Inflammatory macrophage treated with lipopolysaccharide for 4 hours (primary cell): ENCODE measurements around the gene LTB.

Experiments
- DNase-seq: peaks from one replicate; pipeline ENCODE4 v3.0.0-alpha.2; 2020

LTB gene

DNA sequence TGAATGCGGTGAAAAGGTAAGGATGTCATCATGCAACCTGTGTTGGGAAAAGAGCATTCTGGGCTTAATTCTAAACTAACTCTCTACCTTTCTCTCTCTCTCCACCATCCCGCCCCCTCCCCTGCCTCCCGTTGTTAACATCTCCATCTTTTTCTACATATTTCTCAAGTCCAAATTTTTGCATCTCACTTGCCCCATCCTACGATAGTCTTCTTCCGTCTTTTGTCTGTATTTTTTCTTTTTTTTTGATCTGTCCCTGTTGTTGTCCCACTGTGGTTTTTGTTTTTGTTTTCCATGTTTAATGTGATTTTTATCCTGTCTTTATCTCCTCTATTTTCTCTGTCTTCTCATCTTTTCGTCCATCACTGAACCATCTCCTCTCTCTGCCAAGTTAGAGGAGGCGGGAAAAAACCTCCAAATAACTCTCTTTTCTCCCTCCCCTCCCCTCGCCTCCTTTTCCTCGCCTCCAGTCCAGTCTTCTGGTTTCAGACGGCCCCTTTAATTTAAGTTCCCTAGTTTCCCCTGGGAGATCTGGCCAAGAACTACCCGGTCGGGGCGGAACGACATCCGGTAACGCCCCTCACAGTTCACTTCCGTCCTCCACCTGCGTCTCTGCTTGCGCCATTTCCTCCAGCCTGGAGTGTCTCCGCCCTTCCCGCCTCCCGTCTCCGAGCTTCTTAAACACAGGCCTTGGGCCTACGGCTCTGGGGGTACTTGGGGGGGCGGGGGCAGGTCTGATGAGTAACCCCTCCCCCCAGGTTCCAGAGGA lies 35.1 kb downstream of the LTB start, which contains the start of gene NFKBIL1:
TSS of gene NFKBIL1 (plus strand) at position 651 of the 769 bp plus-strand sequence. CDS start at position 738, 87 bp downstream.
- DNase-seq: peak; percentile 98

DNA sequence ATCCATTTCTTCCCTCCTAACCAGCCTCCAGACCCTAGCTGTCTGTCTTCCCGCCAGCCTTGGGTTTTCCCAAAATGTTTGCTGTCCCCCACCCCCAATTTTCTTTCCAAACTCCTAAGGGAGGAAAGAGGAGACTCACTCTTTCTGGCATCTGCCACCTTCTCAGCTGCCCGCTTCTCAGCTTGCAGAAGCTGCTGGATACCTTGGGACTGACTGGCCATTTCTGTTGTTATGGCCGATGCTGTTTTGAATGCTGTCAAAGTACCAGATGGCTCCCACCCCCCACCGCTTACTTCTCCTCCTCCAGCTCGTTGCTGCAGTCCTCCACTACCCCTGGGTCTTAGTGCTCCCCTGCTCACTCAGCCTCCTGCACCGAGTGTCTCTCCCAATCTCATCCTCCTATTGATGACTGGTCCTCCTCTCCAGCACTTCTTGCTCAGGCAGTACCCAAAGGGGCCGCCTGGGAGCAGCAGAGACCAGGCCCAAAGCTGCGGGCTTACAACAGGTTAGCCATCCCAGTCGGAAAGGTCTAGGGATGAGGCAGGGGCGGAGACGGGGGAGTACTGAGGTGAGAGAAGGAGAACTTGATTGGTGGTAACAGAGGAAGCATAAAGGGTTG lies 35.8 kb downstream of the LTB start, which contains the start of gene ATP6V1G2:
TSS of gene ATP6V1G2 (minus strand) at position 270 of the 619 bp plus-strand sequence. CDS start at position 221, 49 bp downstream.
- peak; percentile 79 for DNase-seq

DNA sequence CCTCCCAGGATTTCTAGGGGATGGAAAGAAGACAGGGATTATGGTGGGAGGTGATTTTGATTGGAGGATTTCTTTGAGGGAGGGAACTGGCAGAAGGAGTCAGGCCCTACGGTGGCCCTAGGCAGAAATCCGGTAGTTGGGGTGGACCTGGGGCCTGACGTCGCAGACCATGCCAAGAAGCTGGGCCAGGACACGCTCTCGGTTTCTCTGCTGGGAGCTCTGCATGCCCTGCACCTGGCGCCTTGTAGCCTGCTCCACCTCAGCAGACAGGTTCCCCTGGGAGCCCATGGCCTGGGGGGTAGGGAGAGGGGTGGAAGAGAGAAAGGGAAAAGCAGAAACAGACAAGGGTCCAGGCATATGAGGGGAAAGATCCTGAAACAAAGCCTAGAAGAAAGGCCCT lies 36.9 kb downstream of the LTB start:
- DNase-seq: no peak

GRCh38 chr6:31544676-31545075 lies 37.5 kb downstream of the LTB start:
- DNase-seq: no peak

DNA sequence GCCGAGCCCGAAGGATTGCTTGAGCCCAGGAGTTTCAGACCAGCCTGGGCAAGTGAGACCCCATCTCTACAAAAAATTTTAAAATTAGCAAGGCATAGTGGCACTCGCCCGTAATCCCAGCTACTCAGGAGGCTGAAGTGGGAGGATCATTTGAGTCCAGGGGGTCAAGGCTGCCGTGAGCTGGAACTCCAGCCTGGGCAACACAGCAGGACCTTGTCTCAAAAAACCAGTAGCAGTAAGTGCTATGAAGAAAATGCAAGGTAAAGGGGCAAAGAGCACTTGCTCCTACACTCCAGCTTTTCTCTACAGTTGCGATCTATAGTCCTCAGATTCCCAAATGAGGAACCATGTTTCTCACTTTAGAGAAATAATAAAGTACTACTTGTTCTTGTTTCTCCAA lies 38.6 kb downstream of the LTB start:
- no peak for DNase-seq

GRCh38 chr6:31541658-31542521 lies 40.3 kb downstream of the LTB start, which contains the start of gene DDX39B:
Gene DDX39B, minus strand, starts transcription at chr6:31542003. Its CDS starts 1,471 bp downstream, at chr6:31540532.
- DNase-seq: peak; percentile 98

- DNase-seq: peak; percentile 68
Measured at GRCh38 chr6:31541059-31541657, 41.1 kb downstream of the LTB start.

DNA sequence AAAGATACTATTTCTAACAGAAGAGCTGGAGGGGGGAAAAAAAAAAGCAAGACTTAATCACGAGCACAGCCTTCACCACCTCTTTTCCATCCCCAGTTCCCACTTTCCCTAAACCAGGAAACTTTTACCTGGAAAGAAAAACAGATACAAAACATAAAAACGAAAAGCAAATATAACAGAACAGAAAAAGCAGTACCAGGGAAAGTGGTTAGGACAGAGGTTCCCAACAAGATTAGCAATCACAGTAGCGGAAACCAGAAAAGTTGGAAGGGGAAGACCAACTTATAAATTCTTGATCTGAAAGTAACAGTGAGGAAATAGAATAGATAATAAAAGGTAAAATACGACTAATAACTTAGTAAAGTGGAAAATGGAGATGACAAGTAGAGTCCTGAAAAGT lies 41.6 kb downstream of the LTB start:
- DNase-seq: no peak

DNA sequence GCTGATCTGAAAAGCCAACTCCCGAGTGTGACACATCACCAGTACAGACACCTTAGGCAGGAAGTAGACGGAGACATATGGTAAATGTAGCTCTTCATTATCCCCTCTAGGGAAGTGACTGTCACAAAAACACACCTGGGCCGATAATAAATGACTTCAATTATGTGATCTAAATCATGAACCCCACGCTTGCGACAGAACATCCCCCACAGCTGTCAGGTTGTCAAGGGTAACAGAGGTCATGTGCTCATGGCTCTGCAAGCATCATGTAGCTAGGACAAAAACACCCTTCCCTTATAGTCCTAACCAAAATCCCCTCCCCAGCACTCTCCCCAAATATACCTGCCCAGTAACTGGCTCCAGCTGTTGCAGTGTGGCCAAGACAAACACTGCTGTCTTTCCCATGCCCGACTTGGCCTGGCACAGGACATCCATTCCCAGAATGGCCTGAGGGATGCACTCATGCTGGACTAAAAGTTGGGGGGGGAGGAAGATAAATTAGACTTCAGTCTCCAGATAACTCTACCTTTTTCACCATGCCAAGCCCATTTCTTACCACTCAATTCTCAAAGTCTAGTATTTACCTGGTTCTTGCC lies 43.3 kb downstream of the LTB start:
- no peak for DNase-seq

GRCh38 chr6:31535538-31536324 lies 46.5 kb downstream of the LTB start:
- DNase-seq: no peak

GRCh38 chr6:31534521-31535040 lies 47.6 kb downstream of the LTB start:
- DNase-seq: no peak

- DNase-seq: no peak
Measured at GRCh38 chr6:31534011-31534410, 48.2 kb downstream of the LTB start.

DNA sequence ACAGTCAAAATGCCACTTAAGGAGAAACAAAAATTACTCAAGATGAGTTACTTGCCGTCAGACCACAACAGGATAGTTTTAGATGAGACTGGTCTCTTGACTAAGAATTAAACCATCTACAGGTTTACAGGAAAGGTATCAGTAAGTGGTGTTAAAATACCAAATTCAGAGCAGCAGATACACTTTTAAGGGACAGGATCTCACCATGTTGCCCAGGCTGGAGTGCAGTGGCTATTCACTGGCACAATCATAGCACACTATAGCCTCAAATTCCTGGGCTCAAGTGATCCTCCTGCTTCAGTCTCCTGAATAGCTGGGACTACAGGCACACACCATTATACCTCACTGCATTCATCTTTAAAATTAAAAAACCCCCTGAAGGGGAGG lies 48.8 kb downstream of the LTB start:
- DNase-seq: no peak

DNA sequence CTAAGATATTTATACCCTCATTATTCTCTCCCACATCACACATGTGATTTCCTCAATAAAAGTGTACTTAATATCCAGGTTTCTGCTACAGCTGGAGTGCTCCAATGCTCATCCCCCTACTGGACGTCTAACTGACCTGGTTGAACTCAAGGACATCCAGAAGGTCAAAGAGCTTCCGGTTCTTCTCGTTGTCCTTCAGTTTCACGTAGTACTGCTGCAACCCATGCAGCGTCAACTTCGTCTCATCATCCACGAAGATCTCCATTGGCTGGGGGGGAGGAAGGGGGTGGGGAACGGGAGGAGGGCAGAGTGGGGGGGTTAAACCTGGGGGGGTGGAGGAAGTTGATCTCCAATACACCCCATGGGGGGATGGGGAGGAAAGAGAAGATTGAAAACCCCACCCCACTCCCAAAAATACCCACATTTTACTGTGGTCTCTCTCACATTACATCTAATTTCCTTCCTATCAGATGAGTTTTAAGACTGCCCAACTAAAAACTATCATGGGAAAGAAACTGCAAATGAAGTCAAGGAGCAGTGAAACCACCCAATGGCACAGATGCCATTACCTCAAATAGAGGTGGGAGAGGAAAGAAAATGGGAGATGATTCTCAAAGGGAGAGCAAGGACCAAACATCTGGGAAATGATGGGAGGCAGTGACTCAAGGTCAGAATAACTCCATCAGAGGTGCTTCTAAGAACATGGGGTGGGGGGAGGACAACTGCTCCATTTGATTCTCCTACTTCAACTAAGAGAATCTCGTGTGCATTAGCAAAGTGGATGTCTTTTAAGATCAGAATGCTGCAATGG lies 49.4 kb downstream of the LTB start:
- DNase-seq: no peak

DNA sequence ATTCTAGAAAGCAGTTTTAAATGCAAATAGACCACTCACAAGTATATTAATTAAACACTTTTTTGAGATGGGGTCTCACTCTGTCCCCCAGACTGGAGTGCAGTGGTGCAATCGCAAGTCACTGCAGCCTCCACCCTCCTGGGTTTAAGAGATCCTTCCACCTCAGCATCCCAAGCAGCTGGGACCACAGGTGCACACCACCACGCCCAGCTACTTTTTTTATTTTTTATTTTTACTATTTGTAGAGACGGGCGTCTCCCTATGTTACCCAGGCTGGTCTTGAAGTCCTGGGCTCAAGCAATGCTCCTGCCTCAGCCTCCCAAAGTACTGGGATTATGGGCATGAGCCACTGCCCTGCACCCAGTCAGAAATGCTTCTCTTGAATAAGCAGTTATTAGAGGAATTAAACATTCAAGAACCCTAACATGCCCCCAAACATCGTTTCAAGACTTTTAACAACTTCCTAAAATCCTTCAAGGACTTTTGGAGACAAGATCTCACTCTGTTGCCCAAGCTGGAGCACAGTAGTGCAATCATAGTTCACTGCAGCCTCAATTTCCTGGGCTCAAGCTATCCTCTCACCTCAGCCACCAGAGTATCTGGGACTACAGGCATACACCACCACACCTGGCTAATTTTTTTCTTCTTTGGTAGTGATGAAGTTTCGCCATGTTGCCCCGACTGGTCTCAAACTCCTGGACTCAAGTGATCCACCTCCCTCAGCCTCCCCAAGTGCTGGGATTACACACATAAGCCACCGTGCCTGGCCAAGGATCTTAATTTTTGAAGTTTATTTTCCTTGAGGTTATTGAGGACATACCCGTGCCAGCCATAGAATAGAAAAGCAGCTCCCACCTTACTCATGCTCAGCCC lies 50.2 kb downstream of the LTB start:
- DNase-seq: no peak

- no peak for DNase-seq
Measured at GRCh38 chr6:31531162-31531561, 51.1 kb downstream of the LTB start.

DNA sequence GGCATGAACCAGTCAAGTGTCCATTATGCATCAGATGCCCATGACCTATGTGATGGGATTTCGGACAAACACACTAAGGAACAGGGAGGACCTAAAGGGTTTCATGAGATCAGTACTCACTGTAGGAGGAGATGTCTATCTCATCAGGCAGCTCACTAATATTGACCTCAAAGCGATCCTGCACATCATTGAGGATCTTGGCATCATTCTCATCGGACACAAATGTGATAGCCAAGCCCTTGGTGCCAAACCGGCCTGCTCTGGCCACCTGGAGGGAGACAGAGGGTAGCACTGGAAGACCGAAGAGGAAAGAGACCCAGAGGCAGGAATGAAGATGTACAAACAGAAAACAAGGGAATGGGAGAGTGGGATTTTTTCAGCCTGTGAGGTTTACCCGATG lies 51.6 kb downstream of the LTB start:
- DNase-seq: no peak
